GM21423 (cell line): Measurements from ENCODE around the gene KCNG2.

Source experiments
- ATAC-seq: cut with Tn5 transposase; IDR thresholded peaks from one replicate; pipeline ENCODE4 v1.9.1; 2021; ENCODE audit warnings: mild to moderate bottlenecking, moderate library complexity; ENCODE audit not compliant: unreplicated experiment

The KCNG2 gene

GRCh38 chr18:79784965-79785770 lies 12.6 kb upstream of the KCNG2 start:
- ATAC-seq, result no peak

GRCh38 chr18:79785831-79786230 lies 11.9 kb upstream of the KCNG2 start:
- ATAC-seq, result no peak

- no peak for ATAC-seq
Observed at GRCh38 chr18:79786304-79786703, 11.4 kb upstream of the KCNG2 start.

GRCh38 chr18:79786786-79787526 lies 10.8 kb upstream of the KCNG2 start:
- ATAC-seq, result no peak

GRCh38 chr18:79787527-79787864 lies 10.2 kb upstream of the KCNG2 start:
- ATAC-seq, result no peak

GRCh38 chr18:79787865-79788733 lies 9.6 kb upstream of the KCNG2 start:
- no peak for ATAC-seq

GRCh38 chr18:79788734-79789085 lies 9.0 kb upstream of the KCNG2 start:
- ATAC-seq, result no peak

- ATAC-seq, result no peak
Observed at GRCh38 chr18:79789091-79789891, 8.4 kb upstream of the KCNG2 start.

GRCh38 chr18:79789901-79790890 lies 7.5 kb upstream of the KCNG2 start:
- no peak for ATAC-seq

GRCh38 chr18:79790996-79791972 lies 6.5 kb upstream of the KCNG2 start:
- ATAC-seq, result no peak

GRCh38 chr18:79792096-79792987 lies 5.4 kb upstream of the KCNG2 start:
- no peak for ATAC-seq

GRCh38 chr18:79792988-79793355 lies 4.8 kb upstream of the KCNG2 start:
- ATAC-seq, result no peak

GRCh38 chr18:79794846-79795245 lies 2.9 kb upstream of the KCNG2 start:
- ATAC-seq, result no peak

GRCh38 chr18:79795446-79795845 lies 2.3 kb upstream of the KCNG2 start:
- no peak for ATAC-seq

- ATAC-seq, result no peak
Observed at GRCh38 chr18:79796016-79796415, 1.7 kb upstream of the KCNG2 start.

GRCh38 chr18:79796531-79797405 lies 970 bp upstream of the KCNG2 start:
- no peak for ATAC-seq
